ENCODE results near the gene LMAN2L.

The LMAN2L gene

GRCh38 chr2:96739633-96740428 lies at the start of gene LMAN2L:
LMAN2L (minus strand) TSS chr2:96740064; CDS start chr2:96740040, 24 bp downstream.
- in situ Hi-C loops (cut with MboI; ENCODE audit: low pct_unique_long_range_greater_than_20kb, low sequenced_read_pairs, unreplicated experiment) = no loop called here
- TF ChIP-seq, protein P1, sequence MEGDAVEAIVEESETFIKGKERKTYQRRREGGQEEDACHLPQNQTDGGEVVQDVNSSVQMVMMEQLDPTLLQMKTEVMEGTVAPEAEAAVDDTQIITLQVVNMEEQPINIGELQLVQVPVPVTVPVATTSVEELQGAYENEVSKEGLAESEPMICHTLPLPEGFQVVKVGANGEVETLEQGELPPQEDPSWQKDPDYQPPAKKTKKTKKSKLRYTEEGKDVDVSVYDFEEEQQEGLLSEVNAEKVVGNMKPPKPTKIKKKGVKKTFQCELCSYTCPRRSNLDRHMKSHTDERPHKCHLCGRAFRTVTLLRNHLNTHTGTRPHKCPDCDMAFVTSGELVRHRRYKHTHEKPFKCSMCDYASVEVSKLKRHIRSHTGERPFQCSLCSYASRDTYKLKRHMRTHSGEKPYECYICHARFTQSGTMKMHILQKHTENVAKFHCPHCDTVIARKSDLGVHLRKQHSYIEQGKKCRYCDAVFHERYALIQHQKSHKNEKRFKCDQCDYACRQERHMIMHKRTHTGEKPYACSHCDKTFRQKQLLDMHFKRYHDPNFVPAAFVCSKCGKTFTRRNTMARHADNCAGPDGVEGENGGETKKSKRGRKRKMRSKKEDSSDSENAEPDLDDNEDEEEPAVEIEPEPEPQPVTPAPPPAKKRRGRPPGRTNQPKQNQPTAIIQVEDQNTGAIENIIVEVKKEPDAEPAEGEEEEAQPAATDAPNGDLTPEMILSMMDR (IDR thresholded peaks at IDR 0.05; ENCODE audit: extremely low read depth, insufficient read depth, missing control alignments) = peak; percentile 7
- peak; percentile 93 for DNase-seq (ENCODE audit: low spot score)

- TF ChIP-seq, protein P1 (IDR thresholded peaks at IDR 0.05; ENCODE audit: extremely low read depth, insufficient read depth, missing control alignments) = no peak
- DNase-seq (ENCODE audit: low spot score) = no peak
- in situ Hi-C loops (cut with MboI; ENCODE audit: low pct_unique_long_range_greater_than_20kb, low sequenced_read_pairs, unreplicated experiment) = no loop called here
Measured at GRCh38 chr2:96789245-96789617, 49.4 kb upstream of the LMAN2L start.

- TF ChIP-seq, protein P1 (IDR thresholded peaks at IDR 0.05; ENCODE audit: extremely low read depth, insufficient read depth, missing control alignments) = no peak
- in situ Hi-C loops (cut with MboI; ENCODE audit: low pct_unique_long_range_greater_than_20kb, low sequenced_read_pairs, unreplicated experiment) = no loop called here
- DNase-seq (ENCODE audit: low spot score) = no peak
Measured at GRCh38 chr2:96788442-96789244, 48.8 kb upstream of the LMAN2L start.

- TF ChIP-seq, protein P1 (IDR thresholded peaks at IDR 0.05; ENCODE audit: extremely low read depth, insufficient read depth, missing control alignments) = no peak
- in situ Hi-C loops (cut with MboI; ENCODE audit: low pct_unique_long_range_greater_than_20kb, low sequenced_read_pairs, unreplicated experiment) = no loop called here
- no peak for DNase-seq (ENCODE audit: low spot score)
Measured at GRCh38 chr2:96787411-96787810, 47.5 kb upstream of the LMAN2L start.

DNA sequence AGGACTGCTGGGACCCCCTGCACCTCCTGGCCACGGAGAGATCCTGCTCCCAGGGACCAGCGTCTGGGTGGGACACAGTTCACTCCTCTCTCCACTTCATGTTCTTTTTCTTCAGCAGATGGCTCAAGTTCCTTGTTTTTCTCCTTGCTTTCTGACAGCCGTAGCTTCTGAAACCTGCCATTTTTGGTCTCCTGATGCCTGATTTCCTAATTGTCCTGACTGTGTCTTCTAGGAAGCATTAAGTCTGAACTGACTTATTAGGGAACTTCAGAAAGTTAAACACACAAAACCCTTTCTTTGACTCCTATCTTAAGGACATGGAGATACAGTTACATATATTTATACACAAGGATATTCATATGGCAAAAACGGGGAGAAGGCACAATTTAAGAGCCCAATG lies 43.5 kb upstream of the LMAN2L start:
- TF ChIP-seq, protein P1 (IDR thresholded peaks at IDR 0.05; ENCODE audit: extremely low read depth, insufficient read depth, missing control alignments) = no peak
- in situ Hi-C loops (cut with MboI; ENCODE audit: low pct_unique_long_range_greater_than_20kb, low sequenced_read_pairs, unreplicated experiment) = no loop called here
- DNase-seq (ENCODE audit: low spot score) = no peak

DNA sequence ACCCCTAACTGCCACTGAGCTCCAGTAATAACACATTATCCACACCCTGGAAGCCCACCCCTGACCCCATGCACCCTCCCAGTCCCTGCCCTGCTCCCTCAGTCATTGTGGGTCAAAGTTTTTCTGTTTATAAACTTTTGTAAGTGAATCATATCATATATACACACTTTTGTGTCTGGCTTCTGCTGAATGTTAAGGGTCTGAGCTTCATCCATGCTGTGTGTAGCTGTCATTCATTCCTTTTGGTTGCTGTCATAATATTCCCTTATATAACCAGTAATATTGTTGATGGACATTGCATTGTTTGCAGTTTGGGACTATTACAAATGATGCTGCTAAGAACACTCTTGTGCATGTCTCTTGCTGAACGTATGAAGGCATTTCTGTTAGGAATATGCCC lies 35.3 kb upstream of the LMAN2L start:
- in situ Hi-C loops (cut with MboI; ENCODE audit: low pct_unique_long_range_greater_than_20kb, low sequenced_read_pairs, unreplicated experiment) = no loop called here
- TF ChIP-seq, protein P1 (IDR thresholded peaks at IDR 0.05; ENCODE audit: extremely low read depth, insufficient read depth, missing control alignments) = no peak
- DNase-seq (ENCODE audit: low spot score) = no peak

All from GM13977 (cell line).